ENCODE results near the gene KRTAP10-7. TPM values are rescaled to one million over a fixed set of nuclear protein-coding genes. Genes with fewer than 3 reads are reported as not detected.
"Not testable (repeated sequence)": the region's sequence is repeated elsewhere in the genome, so short reads cannot be mapped to it uniquely, and the experiment has no call there.

KRTAP10-7 gene
- total RNA-seq, 4 donors from 2014 or later = not detected

DNA sequence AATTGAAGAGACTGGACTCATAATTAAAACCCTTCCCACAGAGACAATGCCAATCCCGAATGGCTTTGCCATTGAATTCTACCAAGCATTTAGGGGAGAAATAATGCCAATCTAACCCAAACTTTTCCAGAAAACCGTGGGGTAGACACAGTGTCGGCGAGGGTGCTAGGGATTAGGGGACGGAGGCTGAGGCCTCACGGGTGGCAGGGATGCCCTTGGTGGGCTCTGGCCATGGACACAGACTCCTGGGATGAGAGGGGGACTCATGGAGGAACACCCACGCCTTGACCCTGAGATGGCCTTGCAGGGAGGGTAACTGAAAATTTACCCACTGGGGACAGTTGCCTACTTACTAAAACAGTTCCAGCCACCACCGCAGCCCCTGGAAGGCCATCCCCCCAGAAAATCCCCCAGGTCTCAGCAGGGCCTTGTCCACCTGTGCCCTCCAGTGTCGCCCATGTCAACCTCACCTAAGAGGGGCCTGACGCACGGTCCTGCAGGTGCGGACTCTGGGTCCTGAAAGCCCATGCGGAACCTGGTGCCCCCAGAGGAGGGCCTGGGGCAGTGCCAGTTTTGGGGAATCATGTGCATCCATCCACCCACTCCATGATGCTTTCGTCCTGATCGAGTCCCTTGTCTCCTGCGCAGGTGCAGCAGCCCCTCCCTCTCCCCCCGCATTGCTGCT is 21.9 kb upstream of the KRTAP10-7 start:
- no peaks in the 10 kb centered on the region for H3K36me3 ChIP-seq
- H3K4me1 ChIP-seq = peaks cover 0 to 11% (median 8%) of the 10 kb centered on the region in 4 donors
- intact Hi-C loops (cut with DNase I; ENCODE audit: low total_unique reads) = no loop called here
- no peak overlapping the region for H3K27ac ChIP-seq
- H3K27me3 ChIP-seq = peaks cover 4% of the 10 kb centered on the region
- no peak for DNase-seq
- 80 to 93% methylated on average over 1 to 17 of the region's 17 CpGs for WGBS, 2 donors (ENCODE audit: low coverage in 1 of 2)
- H3K4me3 ChIP-seq = no peak overlapping the region
- H3K9me3 ChIP-seq = peaks cover 9 to 12% of the 10 kb centered on the region in 2 donors
- in situ Hi-C loops (cut with MboI; ENCODE audit: low pct_ligation_motif_present in 1 of 4, low pct_unique_long_range_greater_than_20kb in 1 of 4, low sequenced_read_pairs in 3 of 4) = loop anchor here in 2 of 4 donors (25.0 kb wide), 1 partner anchor 109 kb away; the partner anchor contains the start of genes KRTAP10-12 (in 2 of the 2) and KRTAP12-1 (in 2 of the 2)
- TF ChIP-seq EP300 (IDR thresholded peaks at IDR 0.05; ENCODE audit: low read depth) (no peak), POLR2A (IDR thresholded peaks at IDR 0.05) (no peak), POLR2AphosphoS5 (IDR thresholded peaks at IDR 0.05) (no peak)
- TF ChIP-seq, protein P1, sequence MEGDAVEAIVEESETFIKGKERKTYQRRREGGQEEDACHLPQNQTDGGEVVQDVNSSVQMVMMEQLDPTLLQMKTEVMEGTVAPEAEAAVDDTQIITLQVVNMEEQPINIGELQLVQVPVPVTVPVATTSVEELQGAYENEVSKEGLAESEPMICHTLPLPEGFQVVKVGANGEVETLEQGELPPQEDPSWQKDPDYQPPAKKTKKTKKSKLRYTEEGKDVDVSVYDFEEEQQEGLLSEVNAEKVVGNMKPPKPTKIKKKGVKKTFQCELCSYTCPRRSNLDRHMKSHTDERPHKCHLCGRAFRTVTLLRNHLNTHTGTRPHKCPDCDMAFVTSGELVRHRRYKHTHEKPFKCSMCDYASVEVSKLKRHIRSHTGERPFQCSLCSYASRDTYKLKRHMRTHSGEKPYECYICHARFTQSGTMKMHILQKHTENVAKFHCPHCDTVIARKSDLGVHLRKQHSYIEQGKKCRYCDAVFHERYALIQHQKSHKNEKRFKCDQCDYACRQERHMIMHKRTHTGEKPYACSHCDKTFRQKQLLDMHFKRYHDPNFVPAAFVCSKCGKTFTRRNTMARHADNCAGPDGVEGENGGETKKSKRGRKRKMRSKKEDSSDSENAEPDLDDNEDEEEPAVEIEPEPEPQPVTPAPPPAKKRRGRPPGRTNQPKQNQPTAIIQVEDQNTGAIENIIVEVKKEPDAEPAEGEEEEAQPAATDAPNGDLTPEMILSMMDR (IDR thresholded peaks at IDR 0.05) = no peak

DNA sequence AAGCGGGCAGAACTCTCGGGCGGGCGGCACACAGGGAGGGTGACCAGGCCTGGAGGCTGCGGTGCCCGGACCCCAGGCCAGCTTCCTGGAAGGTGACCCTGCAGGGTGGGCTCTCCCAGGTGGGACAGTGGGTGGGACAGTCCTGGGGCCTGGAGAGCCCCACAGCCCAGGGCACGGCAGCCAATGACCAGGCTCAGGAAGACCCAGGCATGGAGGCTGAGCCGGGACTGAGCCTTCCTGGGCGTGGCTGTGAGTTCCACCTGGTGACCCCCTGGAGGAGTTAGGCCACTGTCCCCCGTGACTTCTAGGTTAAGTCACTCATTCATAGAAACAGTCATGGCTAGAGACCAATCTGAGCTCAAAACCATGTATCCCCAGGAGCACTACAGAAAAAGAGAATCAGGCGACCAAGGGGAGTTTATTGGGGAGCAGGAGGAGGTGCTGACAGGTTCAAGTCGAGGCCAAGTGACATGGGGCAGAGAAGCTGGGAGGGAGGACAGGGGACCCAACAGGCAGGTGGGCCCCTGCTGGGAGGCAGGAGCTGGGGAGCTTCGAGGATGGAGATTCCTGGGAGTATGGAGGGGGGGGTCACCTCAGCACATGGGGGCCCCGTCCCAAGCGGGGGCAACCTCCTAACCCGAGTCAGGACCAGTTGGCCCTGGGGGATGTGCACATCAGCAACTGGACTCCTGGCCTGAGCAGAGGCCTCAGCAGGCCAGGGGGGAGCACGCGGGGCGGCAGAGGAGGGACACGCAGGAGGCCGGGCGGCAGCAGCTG is 21.2 kb upstream of the KRTAP10-7 start:
- intact Hi-C loops (cut with DNase I; ENCODE audit: low total_unique reads) (no loop called here), in situ Hi-C loops (cut with MboI; ENCODE audit: low pct_ligation_motif_present in 1 of 4, low pct_unique_long_range_greater_than_20kb in 1 of 4, low sequenced_read_pairs in 3 of 4) (loop anchor here in 2 of 4 donors (25.0 kb wide), 1 partner anchor 108 kb away; the partner anchor contains the start of genes KRTAP10-12 (in 2 of the 2) and KRTAP12-1 (in 2 of the 2))
- WGBS, 2 donors (ENCODE audit: low coverage in 1 of 2) = 76% methylated on average over 18 of the region's 22 CpGs; no CpG with 5 or more reads in 1 of the 2 donors
- no peak overlapping the region for H3K4me3 ChIP-seq
- H3K27ac ChIP-seq = no peak overlapping the region
- no peak for DNase-seq
- TF ChIP-seq, protein P1 (IDR thresholded peaks at IDR 0.05) = no peak
- TF ChIP-seq EP300 (IDR thresholded peaks at IDR 0.05; ENCODE audit: low read depth) (no peak), POLR2A (IDR thresholded peaks at IDR 0.05) (no peak), POLR2AphosphoS5 (IDR thresholded peaks at IDR 0.05) (no peak)
- H3K9me3 ChIP-seq = peaks cover 9 to 12% of the 10 kb centered on the region in 2 donors
- no peaks in the 10 kb centered on the region for H3K36me3 ChIP-seq
- H3K27me3 ChIP-seq = peaks cover 4% of the 10 kb centered on the region
- H3K4me1 ChIP-seq = peaks cover 0 to 9% (median 6%) of the 10 kb centered on the region in 4 donors

DNA sequence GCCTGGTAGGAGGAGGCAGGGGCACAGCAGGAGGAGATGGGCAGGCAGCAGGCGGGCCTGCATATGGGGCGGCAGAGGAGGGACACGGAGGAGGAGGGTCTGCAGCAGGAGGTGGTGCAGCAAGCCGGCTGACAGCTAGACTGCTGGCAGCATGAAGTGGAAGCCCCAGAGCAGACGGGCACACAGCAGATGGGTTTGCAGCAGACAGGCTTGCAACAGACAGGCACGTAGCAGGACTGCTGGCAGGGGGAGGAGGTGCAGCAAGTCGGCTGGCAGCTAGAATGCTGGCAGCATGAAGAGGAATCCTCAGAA is 20.6 kb upstream of the KRTAP10-7 start:
- in situ Hi-C loops (cut with MboI; ENCODE audit: low pct_ligation_motif_present in 1 of 4, low pct_unique_long_range_greater_than_20kb in 1 of 4, low sequenced_read_pairs in 3 of 4) = loop anchor here in 2 of 4 donors (25.0 kb wide), 1 partner anchor 108 kb away; the partner anchor contains the start of genes KRTAP10-12 (in 2 of the 2) and KRTAP12-1 (in 2 of the 2)
- intact Hi-C loops (cut with DNase I; ENCODE audit: low total_unique reads) = no loop called here
- TF ChIP-seq, protein P1 (IDR thresholded peaks at IDR 0.05) = no peak
- no peak for TF ChIP-seq POLR2AphosphoS5 (IDR thresholded peaks at IDR 0.05)
- TF ChIP-seq EP300 (IDR thresholded peaks at IDR 0.05; ENCODE audit: low read depth) = no peak
- no peak for TF ChIP-seq POLR2A (IDR thresholded peaks at IDR 0.05)

DNA sequence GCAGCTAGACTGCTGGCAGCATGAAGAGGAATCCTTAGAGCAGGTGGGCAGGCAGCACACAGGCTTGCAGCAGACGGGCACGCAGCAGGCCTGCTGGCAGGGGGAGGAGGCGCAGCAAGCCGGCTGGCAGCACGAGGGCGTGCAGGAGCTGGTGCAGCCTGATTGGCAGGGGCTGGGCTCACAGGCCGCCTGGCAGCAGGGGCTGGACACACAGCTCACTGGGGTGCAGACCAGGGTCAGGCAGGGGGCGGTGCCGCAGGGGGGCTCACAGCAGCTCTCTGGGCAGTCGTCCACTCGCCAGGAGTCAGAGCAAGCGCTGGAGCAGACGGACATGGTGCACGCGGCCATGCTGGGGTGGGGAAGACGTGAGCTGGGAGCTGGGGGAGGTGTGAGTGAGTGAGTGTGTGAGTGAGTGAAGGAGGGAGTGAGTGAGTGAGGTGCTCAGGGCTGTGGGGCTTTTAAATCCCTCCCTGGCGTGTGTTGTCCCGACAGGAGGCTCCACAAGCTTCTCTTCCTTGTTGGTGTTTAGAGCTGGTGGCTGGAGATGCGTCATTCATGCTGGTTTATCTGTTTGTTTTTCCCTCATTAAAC is 20.1 kb upstream of the KRTAP10-7 start, which contains the start of gene KRTAP10-5:
Gene KRTAP10-5 (minus strand): TSS at position 374 of the 591 bp plus-strand sequence. CDS start 26 bp downstream, at position 348.
- WGBS, 2 donors (ENCODE audit: low coverage in 1 of 2) = 20 to 30% methylated on average over 2 to 17 of the region's 19 CpGs
- in situ Hi-C loops (cut with MboI; ENCODE audit: low pct_ligation_motif_present in 1 of 4, low pct_unique_long_range_greater_than_20kb in 1 of 4, low sequenced_read_pairs in 3 of 4) = loop anchor here in 2 of 4 donors (25.0 kb wide), 1 partner anchor 107 kb away; the partner anchor contains the start of genes KRTAP10-12 (in 2 of the 2) and KRTAP12-1 (in 2 of the 2)

More for the DNA sequence above, 20.6 kb upstream of the KRTAP10-7 start:
- H3K4me3 ChIP-seq = no peak overlapping the region
- H3K27ac ChIP-seq = no peak overlapping the region
- no peaks in the 10 kb centered on the region for H3K36me3 ChIP-seq
- peaks cover 1% of the 10 kb centered on the region for H3K27me3 ChIP-seq
- peaks cover 0 to 4% (median under 1%) of the 10 kb centered on the region in 4 donors for H3K4me1 ChIP-seq
- peaks cover 9 to 12% of the 10 kb centered on the region in 2 donors for H3K9me3 ChIP-seq
- WGBS, 2 donors (ENCODE audit: low coverage in 1 of 2) = 62 to 100% methylated on average over 3 to 7 of the region's 7 CpGs
- DNase-seq = no peak

More for the DNA sequence above, 20.1 kb upstream of the KRTAP10-7 start, which contains the start of gene KRTAP10-5:
- H3K27ac ChIP-seq; H3K4me3 ChIP-seq; H3K4me1 ChIP-seq; H3K27me3 ChIP-seq; intact Hi-C loops (cut with DNase I; ENCODE audit: low total_unique reads); DNase-seq; H3K36me3 ChIP-seq: not testable (repeated sequence)
- TF ChIP-seq, protein P1 (IDR thresholded peaks at IDR 0.05) = peak in 1 of 5 experiments; percentile 9
- H3K9me3 ChIP-seq = peaks cover 9 to 12% of the 10 kb centered on the region in 2 donors
